ENCODE results near the gene RIN3. TPM values are rescaled to one million over a fixed set of nuclear protein-coding genes. Genes with fewer than 3 reads are reported as not detected.

The RIN3 gene
- polyA plus RNA-seq, 3 donors: 42.8 to 144 (median 54.6) TPM

DNA sequence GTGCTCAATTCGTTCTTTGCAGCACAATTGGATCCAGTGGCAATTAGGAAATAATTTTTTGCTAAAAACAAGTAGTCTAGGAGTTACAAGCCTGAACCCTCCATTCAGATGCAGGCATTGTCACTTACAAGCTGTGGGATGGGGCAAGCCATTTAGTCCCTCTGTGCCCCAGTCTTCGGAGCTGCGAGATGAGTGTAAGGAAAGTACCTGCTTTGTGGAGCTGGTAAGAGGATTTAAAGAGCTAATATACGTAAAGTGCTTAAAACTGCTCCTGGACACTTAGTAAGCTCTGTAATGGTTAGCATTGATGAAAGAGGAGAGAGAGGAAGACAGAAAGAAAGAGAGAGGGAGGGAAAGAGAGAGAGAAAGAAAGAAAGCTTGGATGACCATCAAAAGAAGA is 122.3 kb downstream of the RIN3 start:
- peaks cover 26 to 49% of the 10 kb centered on the region in 2 donors for H3K36me3 ChIP-seq (replicated peaks in 1 of 2; ENCODE audit: control insufficient read depth in 1 of 2, insufficient read depth in 2 of 2, low read length in 2 of 2)
- intact Hi-C loops (cut with micrococcal nuclease): no loop called here
- peaks cover 32 to 55% of the 10 kb centered on the region in 2 donors for H3K36me3 Mint-ChIP-seq
- no peak overlapping the region for H3K4me2 ChIP-seq (replicated peaks; ENCODE audit: extremely low read depth, low read length, poor library complexity, severe bottlenecking)
- H2AFZ ChIP-seq (ENCODE audit: insufficient read depth, low read depth, low read length, poor library complexity, severe bottlenecking): no peak overlapping the region
- H3K27ac ChIP-seq (ENCODE audit: low read depth in 1 of 2, low read length in 2 of 2): no peak overlapping the region
- no peaks in the 10 kb centered on the region for H3K27me3 ChIP-seq (ENCODE audit: control insufficient read depth in 2 of 2, insufficient read depth in 2 of 2, low read length in 2 of 2)
- H4K20me1 ChIP-seq (ENCODE audit: insufficient read depth, low read length): peaks cover 66% of the 10 kb centered on the region
- H3K4me3 ChIP-seq (replicated peaks in 1 of 3; ENCODE audit: low read depth in 2 of 3, low read length in 3 of 3): no peak overlapping the region
- no peaks in the 10 kb centered on the region for H3K9me3 ChIP-seq (replicated peaks in 1 of 2; ENCODE audit: control insufficient read depth in 1 of 2, insufficient read depth in 1 of 2, low read length in 2 of 2)
- H3K4me1 Mint-ChIP-seq: peaks cover 49% of the 10 kb centered on the region
- peaks cover 34% of the 10 kb centered on the region for H3K79me2 ChIP-seq (ENCODE audit: insufficient read depth, low read length)
- H3K4me3 Mint-ChIP-seq: peak overlapping the region in 1 of 2 donors; percentile 3
- no peak for DNase-seq
- H3K27ac Mint-ChIP-seq: no peak overlapping the region
- TF ChIP-seq CTCF (IDR thresholded peaks at IDR 0.05): no peak
- peaks cover 1 to 2% (median 2%) of the 10 kb centered on the region in 3 donors for H3K27me3 Mint-ChIP-seq (ENCODE audit: low read depth in 3 of 3)
- WGBS (ENCODE audit: insufficient coverage): 83% methylated on average over 2 of the region's 4 CpGs
- H3K4me1 ChIP-seq (ENCODE audit: control insufficient read depth in 1 of 2, insufficient read depth in 2 of 2, low read length in 2 of 2): peaks cover 36 to 41% of the 10 kb centered on the region in 2 donors
- no peak overlapping the region for H3K9ac ChIP-seq (ENCODE audit: insufficient read depth, low read length, poor library complexity, severe bottlenecking)
- peaks cover 0 to 2% (median 0%) of the 10 kb centered on the region in 7 donors for H3K9me3 Mint-ChIP-seq

DNA sequence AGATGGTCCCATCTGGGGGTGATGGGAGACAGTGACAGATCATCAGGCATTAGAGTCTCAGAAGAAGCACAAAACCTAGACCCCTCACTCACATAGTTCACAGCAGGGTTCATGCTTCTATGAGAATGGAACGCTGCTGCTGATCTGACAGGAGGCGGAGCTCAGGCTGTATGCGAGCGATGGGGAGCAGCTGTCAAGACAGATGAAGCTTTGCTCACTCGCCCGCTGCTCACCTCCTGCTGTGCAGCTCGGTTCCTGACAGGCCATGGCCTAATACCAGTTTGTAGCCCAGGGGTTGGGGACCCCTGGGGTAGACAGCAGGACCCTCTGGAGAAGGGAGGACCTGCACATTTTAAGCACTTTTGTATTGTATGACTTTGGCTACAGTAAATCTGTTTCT is 123.6 kb downstream of the RIN3 start:
- TF ChIP-seq CTCF (IDR thresholded peaks at IDR 0.05): no peak
- H3K27ac Mint-ChIP-seq: peak overlapping the region in 1 of 7 donors; percentile 59
- intact Hi-C loops (cut with micrococcal nuclease): no loop called here
- H3K36me3 ChIP-seq (replicated peaks in 1 of 2; ENCODE audit: control insufficient read depth in 1 of 2, insufficient read depth in 2 of 2, low read length in 2 of 2): peaks cover 37 to 63% of the 10 kb centered on the region in 2 donors
- peaks cover 45 to 63% of the 10 kb centered on the region in 2 donors for H3K36me3 Mint-ChIP-seq
- 92% methylated on average over 7 of the region's 7 CpGs for WGBS (ENCODE audit: insufficient coverage)
- peaks cover 37% of the 10 kb centered on the region for H3K4me1 Mint-ChIP-seq
- peaks cover 29 to 30% of the 10 kb centered on the region in 2 donors for H3K4me1 ChIP-seq (ENCODE audit: control insufficient read depth in 1 of 2, insufficient read depth in 2 of 2, low read length in 2 of 2)
- H4K20me1 ChIP-seq (ENCODE audit: insufficient read depth, low read length): peaks cover 71% of the 10 kb centered on the region
- peaks cover 0 to 1% (median 0%) of the 10 kb centered on the region in 7 donors for H3K9me3 Mint-ChIP-seq
- no peaks in the 10 kb centered on the region for H3K9me3 ChIP-seq (replicated peaks in 1 of 2; ENCODE audit: control insufficient read depth in 1 of 2, insufficient read depth in 1 of 2, low read length in 2 of 2)
- no peak overlapping the region for H3K9ac ChIP-seq (ENCODE audit: insufficient read depth, low read length, poor library complexity, severe bottlenecking)
- no peak for DNase-seq
- H3K4me3 ChIP-seq (replicated peaks in 1 of 3; ENCODE audit: low read depth in 2 of 3, low read length in 3 of 3): no peak overlapping the region
- H3K79me2 ChIP-seq (ENCODE audit: insufficient read depth, low read length): peaks cover 34% of the 10 kb centered on the region
- H3K4me2 ChIP-seq (replicated peaks; ENCODE audit: extremely low read depth, low read length, poor library complexity, severe bottlenecking): no peak overlapping the region
- H3K27ac ChIP-seq (ENCODE audit: low read depth in 1 of 2, low read length in 2 of 2): no peak overlapping the region
- H3K4me3 Mint-ChIP-seq: no peak overlapping the region
- peaks cover 1 to 2% (median 2%) of the 10 kb centered on the region in 3 donors for H3K27me3 Mint-ChIP-seq (ENCODE audit: low read depth in 3 of 3)
- H3K27me3 ChIP-seq (ENCODE audit: control insufficient read depth in 2 of 2, insufficient read depth in 2 of 2, low read length in 2 of 2): no peaks in the 10 kb centered on the region
- no peak overlapping the region for H2AFZ ChIP-seq (ENCODE audit: insufficient read depth, low read depth, low read length, poor library complexity, severe bottlenecking)
